ENCODE results near the gene IFIT1.
"Not testable (repeated sequence)": the region's sequence is repeated elsewhere in the genome, so short reads cannot be mapped to it uniquely, and the experiment has no call there.

Gene IFIT1

GRCh38 chr10:89388806-89389205 lies 3.6 kb upstream of the IFIT1 start:
- Histone ChIP-seq H3K27me3 (ENCODE audit: insufficient read depth, poor library complexity, severe bottlenecking) (no peaks in the 10 kb centered on the region), H3K27ac (replicated peaks) (no peak overlapping the region), H3K4me3 (replicated peaks; ENCODE audit: insufficient read depth, low read length) (no peak overlapping the region)
- no peak for DNase-seq (ENCODE audit: low read depth in 1 of 2, low spot score in 1 of 2)
- TF ChIP-seq POLR2AphosphoS5 (IDR thresholded peaks at IDR 0.05; ENCODE audit: low read depth) (no peak), REST (IDR thresholded peaks at IDR 0.05; ENCODE audit: insufficient replicate concordance, low read depth) (no peak), CTCF (IDR thresholded peaks at IDR 0.05; ENCODE audit: insufficient read depth, low read length) (no peak), GABPA (IDR thresholded peaks at IDR 0.05; ENCODE audit: low read depth) (no peak), SPI1 (IDR thresholded peaks at IDR 0.05; ENCODE audit: borderline replicate concordance, low read depth) (no peak)

GRCh38 chr10:89389254-89389653 lies 3.2 kb upstream of the IFIT1 start:
- no peaks in the 10 kb centered on the region for H3K27me3 ChIP-seq (ENCODE audit: insufficient read depth, poor library complexity, severe bottlenecking)
- TF ChIP-seq GABPA (IDR thresholded peaks at IDR 0.05; ENCODE audit: low read depth): no peak
- TF ChIP-seq SPI1 (IDR thresholded peaks at IDR 0.05; ENCODE audit: borderline replicate concordance, low read depth): no peak
- no peak for TF ChIP-seq CTCF (IDR thresholded peaks at IDR 0.05; ENCODE audit: insufficient read depth, low read length)
- no peak for TF ChIP-seq REST (IDR thresholded peaks at IDR 0.05; ENCODE audit: insufficient replicate concordance, low read depth)
- TF ChIP-seq POLR2AphosphoS5 (IDR thresholded peaks at IDR 0.05; ENCODE audit: low read depth): no peak
- H3K4me3 ChIP-seq (replicated peaks; ENCODE audit: insufficient read depth, low read length): no peak overlapping the region
- no peak for DNase-seq (ENCODE audit: low read depth in 1 of 2, low spot score in 1 of 2)
- H3K27ac ChIP-seq (replicated peaks): no peak overlapping the region

- no peaks in the 10 kb centered on the region for H3K27me3 ChIP-seq (ENCODE audit: insufficient read depth, poor library complexity, severe bottlenecking)
- H3K27ac ChIP-seq (replicated peaks): no peak overlapping the region
- H3K4me3 ChIP-seq (replicated peaks; ENCODE audit: insufficient read depth, low read length): no peak overlapping the region
- TF ChIP-seq GABPA (IDR thresholded peaks at IDR 0.05; ENCODE audit: low read depth) (no peak), CTCF (IDR thresholded peaks at IDR 0.05; ENCODE audit: insufficient read depth, low read length) (no peak), REST (IDR thresholded peaks at IDR 0.05; ENCODE audit: insufficient replicate concordance, low read depth) (no peak), SPI1 (IDR thresholded peaks at IDR 0.05; ENCODE audit: borderline replicate concordance, low read depth) (no peak), POLR2AphosphoS5 (IDR thresholded peaks at IDR 0.05; ENCODE audit: low read depth) (no peak)
- DNase-seq (ENCODE audit: low read depth in 1 of 2, low spot score in 1 of 2): no peak
Observed at GRCh38 chr10:89390476-89391225, 1.8 kb upstream of the IFIT1 start.

GRCh38 chr10:89391226-89391576 lies 1.2 kb upstream of the IFIT1 start:
- not testable (repeated sequence) for H3K27me3 ChIP-seq (ENCODE audit: insufficient read depth, poor library complexity, severe bottlenecking); H3K27ac ChIP-seq (replicated peaks); H3K4me3 ChIP-seq (replicated peaks; ENCODE audit: insufficient read depth, low read length); DNase-seq (ENCODE audit: low read depth in 1 of 2, low spot score in 1 of 2)
